Caco-2 (cell line): ENCODE data around the gene LAMP1. TPM values are rescaled to one million over a fixed set of nuclear protein-coding genes. Genes with fewer than 3 reads are reported as not detected.

Experiments used
- BruUV-seq: library from RNA; stranded (reverse); fragments of 400-500 nt; replicated peaks from 2 replicates; lab custom pipeline; 2021; lab: Mats Ljungman, UMichigan
- CTCF ChIA-PET: fragments of 300-600 bp; sonication (Branson Sonifier 250); formaldehyde crosslinking; loops from one replicate; lab custom pipeline; 2022; ENCODE audit warnings: antibody characterized with exemption; lab: Charles Lee
- POLR2A ChIA-PET: fragments of 300-600 bp; sonication (Branson Sonifier 250); formaldehyde crosslinking; loops from one replicate; lab custom pipeline; 2022; ENCODE audit warnings: antibody characterized with exemption; lab: Charles Lee
- DNase-seq, 2 experiments: peaks; one replicate each; pipeline versions ENCODE4 v3.0.0 to v3.0.0-alpha.2; 2020 to 2022
- H3K27me3 ChIP-seq: replicated peaks from 2 replicates; pipeline ENCODE4 v1.6.0; 2011; ENCODE audit warnings: low read length; ENCODE audit not compliant: control insufficient read depth, insufficient read depth
- H3K36me3 ChIP-seq: 2 replicates; pipeline ENCODE4 v1.5.1; 2011; ENCODE audit warnings: low read length; ENCODE audit not compliant: control insufficient read depth, insufficient read depth
- H3K4me1 ChIP-seq: fragments of 250-450 bp; sonication (Bioruptor Pico); 2 replicates; pipeline ENCODE4 v1.5.1; 2020; ENCODE audit warnings: mild to moderate bottlenecking
- H3K4me3 ChIP-seq: 2 replicates; pipeline ENCODE4 v1.5.1; 2011; ENCODE audit warnings: low read depth, mild to moderate bottlenecking, control low read depth, low read length
- H3K9me3 ChIP-seq: fragments of 250-450 bp; sonication (Bioruptor Pico); 2 replicates; pipeline ENCODE4 v1.5.1; 2020; ENCODE audit warnings: mild to moderate bottlenecking, moderate library complexity
- H3K27ac Mint-ChIP-seq: one replicate; pipeline ENCODE4 v1.8.0; 2022; ENCODE audit warnings: mixed read lengths; ENCODE audit not compliant: unreplicated experiment
- H3K27me3 Mint-ChIP-seq: one replicate; pipeline ENCODE4 v1.8.0; 2022; ENCODE audit warnings: mixed read lengths; ENCODE audit not compliant: insufficient read depth, unreplicated experiment
- H3K36me3 Mint-ChIP-seq: one replicate; pipeline ENCODE4 v1.8.0; 2022; ENCODE audit warnings: mild to moderate bottlenecking, mixed read lengths; ENCODE audit not compliant: insufficient read depth, unreplicated experiment
- H3K4me1 Mint-ChIP-seq: one replicate; pipeline ENCODE4 v1.8.0; 2022; ENCODE audit warnings: low read depth, mixed read lengths; ENCODE audit not compliant: unreplicated experiment
- H3K4me3 Mint-ChIP-seq: one replicate; pipeline ENCODE4 v1.8.0; 2022; ENCODE audit warnings: mild to moderate bottlenecking, moderate library complexity, mixed read lengths; ENCODE audit not compliant: unreplicated experiment
- H3K9me3 Mint-ChIP-seq: one replicate; pipeline ENCODE4 v1.8.0; 2022; ENCODE audit warnings: mixed read lengths; ENCODE audit not compliant: unreplicated experiment
- CTCF ChIP-seq, 2 experiments: fragments of 200-600 bp in 1 of 2; IDR thresholded peaks; 1 replicate in 1 of 2; 2 replicates in 1 of 2; pipeline versions ENCODE4 v1.5.1 to v1.8.0; 2011 to 2022; ENCODE audit warnings: antibody characterized with exemption in 1 of 2, control low read depth in 1 of 2, inconsistent platforms in 1 of 2, low read depth in 1 of 2, low read length in 1 of 2, mild to moderate bottlenecking in 1 of 2, moderate library complexity in 1 of 2; ENCODE audit not compliant: insufficient read depth in 1 of 2, severe bottlenecking in 1 of 2, unreplicated experiment in 1 of 2
- intact Hi-C: fragments of 100-400 bp; cut with micrococcal nuclease; formaldehyde crosslinking; loops from one replicate; pipeline ENCODE4 v1.10.0; 2022; ENCODE audit not compliant: unreplicated experiment
- total RNA-seq: library from RNA; stranded (reverse); gene quantifications from 2 replicates; pipeline ENCODE4 v1.2.3, GENCODE V29; 2022

Gene LAMP1
- total RNA-seq, 1 experiment from 2014 or later = 244 TPM

DNA sequence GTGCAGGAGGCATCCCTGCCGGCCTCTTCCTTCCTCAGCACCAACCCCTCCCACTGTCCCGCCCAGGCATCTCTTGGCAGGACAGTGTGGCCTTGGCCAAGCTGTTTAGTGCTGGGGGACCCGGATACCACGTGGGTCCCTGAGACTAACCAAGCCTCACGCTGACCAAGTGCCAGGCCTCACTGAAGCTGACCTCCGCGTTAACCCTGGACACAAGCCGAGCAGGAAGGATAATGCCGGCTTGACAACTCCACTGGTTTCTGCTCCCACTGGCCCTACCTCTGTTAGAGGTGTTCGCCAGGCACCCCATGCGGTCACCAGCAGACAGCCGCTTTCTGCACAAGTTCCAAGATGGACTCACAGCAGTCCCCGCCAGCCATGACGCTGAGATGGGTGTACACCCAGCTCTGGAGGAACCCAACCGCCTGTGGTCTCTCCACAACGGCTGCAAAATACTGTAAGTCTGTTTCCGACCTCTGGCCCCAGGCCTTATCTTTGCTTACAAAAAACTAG lies 54.5 kb downstream of the LAMP1 start:
- no peaks in the 10 kb centered on the region for H3K27me3 ChIP-seq
- Mint-ChIP-seq H3K36me3 (peaks cover 61% of the 10 kb centered on the region), H3K4me1 (no peaks in the 10 kb centered on the region), H3K27me3 (no peaks in the 10 kb centered on the region), H3K27ac (no peak overlapping the region), H3K4me3 (no peak overlapping the region), H3K9me3 (no peaks in the 10 kb centered on the region)
- H3K9me3 ChIP-seq = no peaks in the 10 kb centered on the region; the same call in 1 of the 2 replicates
- ChIA-PET CTCF (no interaction called here), POLR2A (no interaction called here)
- BruUV-seq = no TSS peak
- no peaks in the 10 kb centered on the region for H3K4me1 ChIP-seq
- DNase-seq = no peak
- intact Hi-C loops = loop anchor here (5.0 kb wide), 1 partner anchor 41 kb away; no protein-coding TSS in a partner anchor
- TF ChIP-seq CTCF (IDR thresholded peaks at IDR 0.05; ENCODE audit: insufficient read depth in 1 of 2, low read depth in 1 of 2, low read length in 1 of 2, severe bottlenecking in 1 of 2, unreplicated experiment in 1 of 2) = no peak
- H3K36me3 ChIP-seq = peaks cover 4% of the 10 kb centered on the region
- H3K4me3 ChIP-seq = no peak overlapping the region

GRCh38 chr13:113353254-113353653 lies 56.2 kb downstream of the LAMP1 start:
- Histone ChIP-seq H3K4me1 (peaks cover under 1% of the 10 kb centered on the region; the same call in 1 of the 2 replicates), H3K36me3 (peaks cover 3% of the 10 kb centered on the region), H3K27me3 (no peaks in the 10 kb centered on the region), H3K4me3 (no peak overlapping the region), H3K9me3 (no peaks in the 10 kb centered on the region; the same call in 1 of the 2 replicates)
- ChIA-PET POLR2A (no interaction called here), CTCF (no interaction called here)
- Mint-ChIP-seq H3K27ac (no peak overlapping the region), H3K4me3 (no peak overlapping the region), H3K27me3 (no peaks in the 10 kb centered on the region), H3K36me3 (peaks cover 61% of the 10 kb centered on the region), H3K9me3 (no peaks in the 10 kb centered on the region), H3K4me1 (peaks cover 2% of the 10 kb centered on the region)
- BruUV-seq = no TSS peak
- no peak for TF ChIP-seq CTCF (IDR thresholded peaks at IDR 0.05; ENCODE audit: insufficient read depth in 1 of 2, low read depth in 1 of 2, low read length in 1 of 2, severe bottlenecking in 1 of 2, unreplicated experiment in 1 of 2)
- no peak for DNase-seq
- intact Hi-C loops = loop anchor here (5.0 kb wide), 1 partner anchor 39 kb away; no protein-coding TSS in a partner anchor

GRCh38 chr13:113354831-113355610 lies 58.0 kb downstream of the LAMP1 start:
- intact Hi-C loops = loop anchor here (5.0 kb wide), 1 partner anchor 37 kb away; no protein-coding TSS in a partner anchor
- Mint-ChIP-seq H3K9me3 (no peaks in the 10 kb centered on the region), H3K27me3 (no peaks in the 10 kb centered on the region), H3K4me3 (no peak overlapping the region), H3K4me1 (peaks cover 11% of the 10 kb centered on the region), H3K36me3 (peaks cover 43% of the 10 kb centered on the region), H3K27ac (no peak overlapping the region)
- ChIA-PET POLR2A (no interaction called here), CTCF (no interaction called here)
- H3K4me1 ChIP-seq = peaks cover 4% of the 10 kb centered on the region; the same call in 1 of the 2 replicates
- no peaks in the 10 kb centered on the region for H3K27me3 ChIP-seq
- no peak overlapping the region for H3K4me3 ChIP-seq
- no peaks in the 10 kb centered on the region for H3K9me3 ChIP-seq
- H3K36me3 ChIP-seq = no peaks in the 10 kb centered on the region; the same call in 1 of the 2 replicates
- DNase-seq = peak in 1 of 2 experiments; percentile 9
- no TSS peak for BruUV-seq
- no peak for TF ChIP-seq CTCF (IDR thresholded peaks at IDR 0.05; ENCODE audit: insufficient read depth in 1 of 2, low read depth in 1 of 2, low read length in 1 of 2, severe bottlenecking in 1 of 2, unreplicated experiment in 1 of 2)
